T-helper 2 cell (primary cell): ENCODE results near the gene ADRB2.

Source experiments
- DNase-seq, 5 experiments: peaks; one replicate each; pipeline versions ENCODE4 v3.0.0 to v3.0.0-alpha.2; 2012 to 2022

The ADRB2 gene

GRCh38 chr5:148831590-148832565 lies 5.5 kb downstream of the ADRB2 start:
- DNase-seq: no peak

GRCh38 chr5:148833122-148833521 lies 6.7 kb downstream of the ADRB2 start:
- DNase-seq: peak in 1 of 5 experiments; percentile 50

- no peak for DNase-seq
These were observed 7.5 kb downstream of the ADRB2 start for GRCh38 chr5:148833925-148834324.

GRCh38 chr5:148834689-148835088 lies 8.3 kb downstream of the ADRB2 start:
- peak in 1 of 5 experiments; percentile 31 for DNase-seq

- DNase-seq: no peak
These were observed 10.2 kb downstream of the ADRB2 start for GRCh38 chr5:148836272-148837250.

GRCh38 chr5:148837383-148837782 lies 11.0 kb downstream of the ADRB2 start:
- DNase-seq: no peak

- no peak for DNase-seq
These were observed 11.9 kb downstream of the ADRB2 start for GRCh38 chr5:148838357-148838756.

- no peak for DNase-seq
These were observed 13.5 kb downstream of the ADRB2 start for GRCh38 chr5:148839960-148840359.

GRCh38 chr5:148840531-148840930 lies 14.1 kb downstream of the ADRB2 start:
- no peak for DNase-seq

GRCh38 chr5:148841519-148841918 lies 15.1 kb downstream of the ADRB2 start:
- DNase-seq: no peak

GRCh38 chr5:148842161-148842560 lies 15.8 kb downstream of the ADRB2 start:
- DNase-seq: no peak

GRCh38 chr5:148843510-148844318 lies 17.3 kb downstream of the ADRB2 start:
- no peak for DNase-seq

GRCh38 chr5:148844433-148845280 lies 18.2 kb downstream of the ADRB2 start:
- peak in 2 of 5 experiments; percentile 27 to 84 for DNase-seq

GRCh38 chr5:148846930-148847329 lies 20.5 kb downstream of the ADRB2 start:
- DNase-seq: no peak

GRCh38 chr5:148847456-148847855 lies 21.0 kb downstream of the ADRB2 start:
- DNase-seq: no peak

GRCh38 chr5:148848393-148849031 lies 22.1 kb downstream of the ADRB2 start:
- DNase-seq: peak in 2 of 5 experiments; percentile 74 to 75

GRCh38 chr5:148849461-148849860 lies 23.1 kb downstream of the ADRB2 start:
- peak in 2 of 5 experiments; percentile 75 to 81 for DNase-seq

- DNase-seq: no peak
These were observed 24.4 kb downstream of the ADRB2 start for GRCh38 chr5:148850836-148851235.

- peak in 1 of 5 experiments; percentile 20 for DNase-seq
These were observed 27.5 kb downstream of the ADRB2 start for GRCh38 chr5:148853868-148854267.

GRCh38 chr5:148855249-148856008 lies 29.0 kb downstream of the ADRB2 start:
- DNase-seq: peak in 2 of 5 experiments; percentile 65 to 72
